Adipocyte (in vitro differentiated cells): ENCODE results near the gene EIF3D.
A peak's percentile ranks its signal among the peaks of the same experiment; 100 is the strongest.
"Not testable (repeated sequence)": the region's sequence is repeated elsewhere in the genome, so short reads cannot be mapped to it uniquely, and the experiment has no call there.

Source experiments
- DNase-seq: peaks from one replicate; pipeline ENCODE4 v3.0.0-alpha.2; 2015; ENCODE audit warnings: low read depth
- H3K27me3 ChIP-seq: replicated peaks from 2 replicates; pipeline ENCODE4 v1.7.0; 2013; ENCODE audit warnings: mild to moderate bottlenecking, low read length, moderate library complexity; ENCODE audit not compliant: control insufficient read depth, insufficient read depth
- H3K36me3 ChIP-seq: 2 replicates; pipeline ENCODE4 v1.7.0; 2013; ENCODE audit warnings: low read length, mild to moderate bottlenecking, moderate library complexity; ENCODE audit not compliant: control insufficient read depth, insufficient read depth, severe bottlenecking
- H3K4me1 ChIP-seq: 2 replicates; pipeline ENCODE4 v1.7.0; 2013; ENCODE audit warnings: mild to moderate bottlenecking, low read length, moderate library complexity; ENCODE audit not compliant: control insufficient read depth, insufficient read depth
- H3K4me3 ChIP-seq: 2 replicates; pipeline ENCODE4 v1.7.0; 2013; ENCODE audit warnings: mild to moderate bottlenecking, low read length, moderate library complexity
- H3K9ac ChIP-seq: 2 replicates; pipeline ENCODE4 v1.7.0; 2013; ENCODE audit warnings: mild to moderate bottlenecking, low read length, moderate library complexity
- H3K9me3 ChIP-seq: 2 replicates; pipeline ENCODE4 v1.7.0; 2013; ENCODE audit warnings: mild to moderate bottlenecking, low read length, moderate library complexity; ENCODE audit not compliant: control insufficient read depth

EIF3D gene

GRCh38 chr22:36522662-36523061 is 6.3 kb downstream of the EIF3D start:
- H3K9ac ChIP-seq: no peak overlapping the region
- DNase-seq: no peak
- H3K9me3 ChIP-seq: no peaks in the 10 kb centered on the region
- no peaks in the 10 kb centered on the region for H3K27me3 ChIP-seq
- peaks cover 96% of the 10 kb centered on the region for H3K36me3 ChIP-seq
- H3K4me3 ChIP-seq: no peak overlapping the region
- H3K4me1 ChIP-seq: peaks cover 8% of the 10 kb centered on the region

DNA sequence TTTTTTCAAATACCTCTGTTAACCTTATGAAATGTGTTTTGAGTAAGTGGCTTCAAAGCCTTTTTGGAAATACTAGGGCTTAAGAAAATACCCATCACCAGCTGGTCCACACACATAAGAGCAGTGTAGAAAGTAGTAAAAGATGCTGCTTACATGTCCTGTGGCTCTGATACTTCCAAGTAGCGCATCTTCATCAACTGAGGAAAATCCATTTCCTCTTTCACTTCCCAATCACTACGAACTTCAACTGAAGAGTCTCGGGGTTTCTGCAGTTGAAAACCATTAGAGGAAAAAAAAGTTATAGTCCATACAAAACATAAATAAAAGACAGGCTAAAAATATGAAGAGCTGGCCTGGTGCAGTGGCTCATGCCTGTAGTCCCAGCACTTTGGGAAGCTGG is 8.5 kb downstream of the EIF3D start:
- Histone ChIP-seq H3K27me3 (no peaks in the 10 kb centered on the region), H3K4me3 (no peak overlapping the region), H3K9me3 (no peaks in the 10 kb centered on the region), H3K9ac (no peak overlapping the region), H3K36me3 (peaks cover 100% of the 10 kb centered on the region), H3K4me1 (no peaks in the 10 kb centered on the region)
- DNase-seq: no peak

DNA sequence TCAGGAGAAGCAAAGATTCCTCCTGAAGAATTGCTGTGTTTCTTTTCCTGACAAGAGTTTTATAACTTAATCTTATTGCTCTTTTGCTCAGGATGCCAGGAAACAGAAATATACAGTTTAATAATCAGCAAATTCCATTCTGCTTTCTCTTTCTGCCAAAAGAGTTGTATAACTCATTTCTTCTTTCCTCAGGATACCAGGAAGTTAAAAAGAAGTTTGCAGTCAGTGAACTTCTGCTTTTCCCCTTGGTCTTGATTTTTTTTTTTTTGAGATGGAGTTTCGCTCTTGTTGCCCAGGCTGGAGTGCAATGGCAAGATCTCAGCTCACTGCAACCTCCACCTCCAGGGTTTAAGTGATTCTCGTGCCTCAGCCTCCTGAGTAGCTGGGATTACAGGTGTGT is 9.1 kb downstream of the EIF3D start:
- not testable (repeated sequence) for DNase-seq, H3K9me3 ChIP-seq, H3K27me3 ChIP-seq, H3K9ac ChIP-seq, H3K4me1 ChIP-seq, H3K4me3 ChIP-seq
- H3K36me3 ChIP-seq: peaks cover 100% of the 10 kb centered on the region

- Histone ChIP-seq H3K36me3 (peaks cover 93% of the 10 kb centered on the region), H3K9me3 (no peaks in the 10 kb centered on the region), H3K4me3 (no peak overlapping the region), H3K9ac (no peak overlapping the region), H3K27me3 (no peaks in the 10 kb centered on the region), H3K4me1 (peaks cover 7% of the 10 kb centered on the region)
- DNase-seq: no peak
Measured at GRCh38 chr22:36514766-36515165, 14.2 kb downstream of the EIF3D start.

- H3K27me3 ChIP-seq: no peaks in the 10 kb centered on the region
- DNase-seq: no peak
- no peak overlapping the region for H3K4me3 ChIP-seq
- peaks cover 75% of the 10 kb centered on the region for H3K36me3 ChIP-seq
- H3K9me3 ChIP-seq: no peaks in the 10 kb centered on the region
- H3K9ac ChIP-seq: no peak overlapping the region
- peaks cover 13% of the 10 kb centered on the region for H3K4me1 ChIP-seq
Measured at GRCh38 chr22:36512991-36513390, 16.0 kb downstream of the EIF3D start.

- no peaks in the 10 kb centered on the region for H3K27me3 ChIP-seq
- no peak overlapping the region for H3K9ac ChIP-seq
- H3K36me3 ChIP-seq: peaks cover 68% of the 10 kb centered on the region
- no peak for DNase-seq
- no peak overlapping the region for H3K4me3 ChIP-seq
- no peaks in the 10 kb centered on the region for H3K9me3 ChIP-seq
- H3K4me1 ChIP-seq: peaks cover 16% of the 10 kb centered on the region
Measured at GRCh38 chr22:36512333-36512732, 16.6 kb downstream of the EIF3D start.

- no peaks in the 10 kb centered on the region for H3K27me3 ChIP-seq
- DNase-seq: peak; percentile 71
- H3K9ac ChIP-seq: no peak overlapping the region
- peaks cover 57% of the 10 kb centered on the region for H3K36me3 ChIP-seq
- H3K4me1 ChIP-seq: peaks cover 23% of the 10 kb centered on the region
- no peaks in the 10 kb centered on the region for H3K9me3 ChIP-seq
- no peak overlapping the region for H3K4me3 ChIP-seq
Measured at GRCh38 chr22:36510966-36511881, 17.7 kb downstream of the EIF3D start.

DNA sequence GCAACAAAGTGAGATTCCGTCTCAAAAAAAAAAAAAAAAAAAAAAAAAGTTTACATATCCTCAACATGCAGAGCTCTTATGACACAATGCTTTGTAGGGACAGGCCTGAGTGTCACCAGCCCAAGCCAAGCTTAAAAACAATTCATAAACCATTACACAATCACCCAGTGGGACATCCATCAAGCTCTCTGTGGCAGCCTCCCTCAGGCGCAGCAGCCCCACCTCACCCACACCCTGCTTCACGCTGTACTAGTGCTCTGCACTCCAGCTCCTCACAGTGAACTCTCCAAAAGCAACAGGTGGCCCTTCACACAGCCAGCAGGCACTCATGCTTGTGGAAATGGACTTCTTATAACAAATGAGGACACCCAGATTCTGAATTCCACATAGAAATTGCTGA is 18.6 kb downstream of the EIF3D start:
- Histone ChIP-seq H3K4me1 (peaks cover 23% of the 10 kb centered on the region), H3K36me3 (peaks cover 49% of the 10 kb centered on the region), H3K9me3 (no peaks in the 10 kb centered on the region), H3K27me3 (no peaks in the 10 kb centered on the region), H3K4me3 (no peak overlapping the region), H3K9ac (no peak overlapping the region)
- DNase-seq: no peak

DNA sequence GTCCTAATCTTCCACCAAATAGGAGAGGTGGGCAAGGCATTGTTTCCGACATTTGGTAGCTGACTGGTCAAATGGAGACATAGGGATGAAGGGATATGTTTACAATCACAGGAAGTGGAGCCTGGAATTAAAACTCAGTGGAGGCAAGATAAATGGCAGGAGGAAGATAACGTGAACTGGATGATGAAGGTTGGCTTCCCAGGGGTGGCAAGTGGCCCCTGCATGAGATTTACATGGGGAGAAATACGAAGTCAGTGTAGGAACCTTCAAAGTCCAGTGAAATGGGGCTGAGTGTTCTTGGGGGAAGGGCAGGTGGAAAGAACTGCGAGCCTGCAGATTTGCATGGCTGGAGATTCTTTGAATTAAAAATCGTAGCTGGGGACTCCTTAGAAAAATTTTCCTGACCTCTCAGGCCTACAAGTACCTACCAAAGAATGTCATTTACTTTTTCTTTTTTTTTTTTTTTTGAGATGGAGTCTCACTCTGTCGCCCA is 21.4 kb downstream of the EIF3D start:
- Histone ChIP-seq H3K27me3 (no peaks in the 10 kb centered on the region), H3K9me3 (no peaks in the 10 kb centered on the region), H3K4me3 (peak overlapping the region; percentile 79), H3K4me1 (peaks cover 23% of the 10 kb centered on the region), H3K36me3 (peaks cover 21% of the 10 kb centered on the region), H3K9ac (peak overlapping the region; percentile 84)
- no peak for DNase-seq

GRCh38 chr22:36506637-36507517 is 22.1 kb downstream of the EIF3D start, which contains the start of gene FOXRED2:
FOXRED2 (minus strand) TSS chr22:36507040; CDS start chr22:36506422, 618 bp downstream.
- peak; percentile 93 for DNase-seq
- Histone ChIP-seq H3K9me3 (no peaks in the 10 kb centered on the region), H3K4me1 (peaks cover 23% of the 10 kb centered on the region), H3K4me3 (peak within 1 kb of the TSS; percentile 79), H3K27me3 (no peaks in the 10 kb centered on the region), H3K36me3 (peaks cover 15% of the 10 kb centered on the region), H3K9ac (peak within 1 kb of the TSS; percentile 84)
